Erythroblast (primary cell): ENCODE measurements around the gene CHCHD3.

Experiments
- GATA1 ChIP-seq: IDR thresholded peaks from 2 replicates; pipeline ENCODE4 v1.6.1; 2011; ENCODE audit warnings: low read depth, mild to moderate bottlenecking, control low read depth, low read length, moderate library complexity
- POLR2A ChIP-seq: IDR thresholded peaks from 2 replicates; pipeline ENCODE4 v1.6.1; 2011; ENCODE audit warnings: mild to moderate bottlenecking, low read length

GRCh38 chr7:132996581-132997242, 85.2 kb downstream of the CHCHD3 start:
- TF ChIP-seq POLR2A (no peak), GATA1 (no peak)
